Spinal cord (tissue), 10 donors: ENCODE results near the gene CAPN13. TPM values are rescaled to one million over a fixed set of nuclear protein-coding genes. Genes with fewer than 3 reads are reported as not detected.

Experiments used
- DNase-seq, 6 donors: peaks; one replicate each; pipeline versions ENCODE4 v3.0.0 to v3.0.0-alpha.2; 2013 to 2015; ENCODE audit warnings: low spot score in 6 of 6, low read depth in 4 of 6
- H3K27ac ChIP-seq: one replicate; pipeline ENCODE4 v1.5.1; 2013; ENCODE audit warnings: low read depth, low read length, control low read depth
- H3K27me3 ChIP-seq: one replicate; pipeline ENCODE4 v1.6.1; 2013; ENCODE audit warnings: low read length; ENCODE audit not compliant: control insufficient read depth, insufficient read depth
- H3K36me3 ChIP-seq: one replicate; pipeline ENCODE4 v1.6.1; 2013; ENCODE audit warnings: low read length; ENCODE audit not compliant: control insufficient read depth, insufficient read depth
- H3K4me1 ChIP-seq: one replicate; pipeline ENCODE4 v1.6.1; 2013; ENCODE audit warnings: low read length; ENCODE audit not compliant: control insufficient read depth, insufficient read depth
- H3K4me3 ChIP-seq: one replicate; pipeline ENCODE4 v1.5.1; 2013; ENCODE audit warnings: low read depth, low read length, control low read depth
- H3K9me3 ChIP-seq: one replicate; pipeline ENCODE4 v1.6.1; 2013; ENCODE audit warnings: low read length; ENCODE audit not compliant: control insufficient read depth, insufficient read depth
- WGBS: methylation state at CpG from one replicate; pipeline ENCODE4 v1.1.5; 2013; ENCODE audit warnings: missing lambda C conversion rate; ENCODE audit not compliant: insufficient coverage; 5-methylcytosine and 5-hydroxymethylcytosine counted together
- polyA plus RNA-seq, 2 donors: library from polyadenylated mRNA; unstranded; fragments of 120-200 nt; gene quantifications; one replicate each; pipeline ENCODE4 v1.2.1, GENCODE V29; 2013; ENCODE audit not compliant: insufficient read length in 2 of 2
- total RNA-seq, 2 donors: library from RNA; depleted of rRNA in 1 of 2; stranded (reverse); fragments of 120-200 nt in 1 of 2; fragments of >200 nt in 1 of 2; gene quantifications; one replicate each; pipeline versions ENCODE4 v1.2.3 to v1.2.4, GENCODE V29; 2013 to 2014
- donor health status: healthy.

Gene CAPN13
- total and polyA plus RNA-seq, 4 donors: 0.17 to 0.74 (median 0.42) TPM

- Histone ChIP-seq H3K9me3 (no peaks in the 10 kb centered on the region), H3K27ac (no peak overlapping the region), H3K36me3 (no peaks in the 10 kb centered on the region), H3K4me3 (no peak overlapping the region), H3K4me1 (peaks cover 8% of the 10 kb centered on the region), H3K27me3 (no peaks in the 10 kb centered on the region)
- WGBS: 74% methylated on average over 3 of the region's 11 CpGs
- DNase-seq: no peak
These were observed 49.5 kb downstream of the CAPN13 start for GRCh38 chr2:30757749-30758148.

DNA sequence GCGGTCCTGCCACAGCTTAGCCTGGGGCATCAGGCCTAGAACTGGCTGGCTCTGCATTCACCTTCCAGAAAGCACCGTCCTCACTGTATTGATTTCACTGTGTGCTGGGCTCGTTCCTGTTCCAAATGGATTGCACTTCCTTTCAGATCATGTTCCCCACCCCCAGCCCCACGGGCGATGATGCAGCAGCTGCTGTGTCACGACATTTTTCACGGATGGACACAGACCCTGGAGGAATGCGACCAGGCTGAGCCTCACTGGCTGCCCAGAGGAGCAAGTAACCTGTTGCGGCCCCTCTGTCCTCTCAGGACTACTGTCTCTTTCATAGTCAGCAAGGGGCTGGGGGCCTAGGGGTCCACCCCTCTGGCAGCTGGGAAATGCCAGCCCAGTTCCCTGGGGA, 50.3 kb downstream of the CAPN13 start:
- no peak overlapping the region for H3K4me3 ChIP-seq
- no peaks in the 10 kb centered on the region for H3K27me3 ChIP-seq
- H3K4me1 ChIP-seq: peaks cover 8% of the 10 kb centered on the region
- no peak overlapping the region for H3K27ac ChIP-seq
- H3K9me3 ChIP-seq: no peaks in the 10 kb centered on the region
- no peak for DNase-seq
- 67% methylated on average over 8 of the region's 9 CpGs for WGBS
- H3K36me3 ChIP-seq: no peaks in the 10 kb centered on the region

- 61% methylated on average over 8 of the region's 9 CpGs for WGBS
- no peak overlapping the region for H3K27ac ChIP-seq
- DNase-seq: no peak
- H3K27me3 ChIP-seq: no peaks in the 10 kb centered on the region
- peaks cover 8% of the 10 kb centered on the region for H3K4me1 ChIP-seq
- H3K4me3 ChIP-seq: no peak overlapping the region
- no peaks in the 10 kb centered on the region for H3K9me3 ChIP-seq
- no peaks in the 10 kb centered on the region for H3K36me3 ChIP-seq
These were observed 51.1 kb downstream of the CAPN13 start for GRCh38 chr2:30756051-30756719.

DNA sequence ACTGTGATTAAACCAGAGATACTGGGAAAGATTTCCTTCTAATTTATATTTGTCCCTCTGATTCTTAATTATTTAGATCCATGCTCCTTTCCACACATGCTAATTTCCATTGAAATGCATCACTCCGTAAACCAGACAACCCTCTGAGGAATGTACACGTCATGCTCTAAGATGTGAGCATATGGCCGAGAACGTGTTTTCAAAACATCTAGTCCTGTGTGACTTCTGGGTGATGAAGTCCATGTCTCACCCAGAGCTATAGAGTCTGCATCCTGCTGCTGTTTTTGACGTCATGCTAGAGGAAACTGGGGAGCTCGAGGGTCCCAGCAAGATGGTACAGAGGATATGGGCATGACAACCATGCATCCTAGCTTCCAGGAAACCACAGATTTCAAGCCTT, 53.6 kb downstream of the CAPN13 start:
- no peak for DNase-seq
- Histone ChIP-seq H3K36me3 (no peaks in the 10 kb centered on the region), H3K27ac (no peak overlapping the region), H3K9me3 (no peaks in the 10 kb centered on the region), H3K27me3 (no peaks in the 10 kb centered on the region), H3K4me3 (no peak overlapping the region), H3K4me1 (peaks cover 8% of the 10 kb centered on the region)
- 83% methylated on average over 4 of the region's 6 CpGs for WGBS

DNA sequence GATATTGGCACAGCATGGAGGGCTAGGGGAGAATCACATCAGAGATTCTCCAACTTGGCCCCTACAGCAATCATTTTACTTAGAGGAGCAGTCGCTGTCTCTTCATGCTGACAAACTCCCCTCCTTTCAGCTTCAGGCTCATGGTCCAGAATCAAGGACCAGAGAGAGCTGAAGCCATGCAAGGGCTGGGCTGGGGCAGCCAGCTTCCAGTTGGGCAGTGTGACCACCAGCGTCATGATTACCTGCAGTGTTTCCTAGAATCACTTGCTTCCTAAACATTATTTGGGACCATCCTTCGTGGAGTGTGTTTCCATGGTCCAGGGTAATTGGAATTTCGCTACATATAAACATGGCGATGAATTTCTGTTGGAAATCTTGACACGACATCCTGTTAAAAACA, 54.4 kb downstream of the CAPN13 start:
- Histone ChIP-seq H3K4me3 (no peak overlapping the region), H3K27me3 (no peaks in the 10 kb centered on the region), H3K36me3 (no peaks in the 10 kb centered on the region), H3K27ac (no peak overlapping the region), H3K4me1 (peaks cover 2% of the 10 kb centered on the region), H3K9me3 (no peaks in the 10 kb centered on the region)
- no peak for DNase-seq
- 100% methylated on average over 6 of the region's 6 CpGs for WGBS

DNA sequence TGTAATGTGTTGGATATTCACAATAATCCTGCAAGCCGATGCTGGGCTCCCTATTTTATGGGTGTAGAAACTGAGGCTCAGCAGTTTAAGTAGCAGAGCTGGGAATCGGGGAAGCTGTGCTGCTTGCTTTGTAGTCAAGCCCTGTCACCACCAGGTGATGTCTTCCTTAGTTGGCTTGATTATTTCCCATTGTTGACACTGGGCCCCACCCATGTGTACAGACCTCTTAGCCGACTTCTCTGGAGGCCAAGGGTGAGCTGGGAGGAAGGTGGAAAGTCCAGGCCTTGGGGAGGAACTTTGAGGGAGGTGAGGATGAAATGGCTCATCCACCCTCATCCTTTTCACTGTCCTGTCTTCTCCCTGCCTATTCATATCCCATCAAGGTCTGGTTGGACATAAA, 60.0 kb downstream of the CAPN13 start:
- no peaks in the 10 kb centered on the region for H3K9me3 ChIP-seq
- no peak for DNase-seq
- H3K36me3 ChIP-seq: no peaks in the 10 kb centered on the region
- H3K4me1 ChIP-seq: no peaks in the 10 kb centered on the region
- WGBS: 94% methylated on average over 2 of the region's 3 CpGs
- H3K27me3 ChIP-seq: no peaks in the 10 kb centered on the region
- no peak overlapping the region for H3K27ac ChIP-seq
- H3K4me3 ChIP-seq: no peak overlapping the region

DNA sequence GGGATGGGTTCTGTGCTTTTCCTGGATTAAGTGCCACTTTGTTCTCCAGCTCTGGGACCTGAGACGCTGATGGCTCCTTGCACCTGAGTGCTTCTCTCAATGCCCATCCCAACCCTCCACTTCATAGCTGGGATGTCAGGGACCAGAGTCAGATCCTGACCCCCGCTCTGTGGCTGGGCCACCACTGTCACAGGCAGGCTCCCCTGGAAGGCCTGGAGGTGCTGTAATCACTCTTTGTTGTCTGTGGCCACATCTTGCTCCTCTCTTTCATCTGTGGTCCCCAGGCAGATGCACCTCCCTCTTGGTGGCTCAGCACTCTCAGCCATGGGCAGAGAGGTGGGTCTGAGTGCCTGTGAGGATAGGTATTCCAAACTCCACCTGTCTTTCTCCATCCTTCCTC, 62.4 kb downstream of the CAPN13 start:
- WGBS: 95% methylated on average over 2 of the region's 2 CpGs
- Histone ChIP-seq H3K4me1 (no peaks in the 10 kb centered on the region), H3K9me3 (no peaks in the 10 kb centered on the region), H3K27ac (no peak overlapping the region), H3K4me3 (no peak overlapping the region), H3K36me3 (no peaks in the 10 kb centered on the region), H3K27me3 (no peaks in the 10 kb centered on the region)
- no peak for DNase-seq

DNA sequence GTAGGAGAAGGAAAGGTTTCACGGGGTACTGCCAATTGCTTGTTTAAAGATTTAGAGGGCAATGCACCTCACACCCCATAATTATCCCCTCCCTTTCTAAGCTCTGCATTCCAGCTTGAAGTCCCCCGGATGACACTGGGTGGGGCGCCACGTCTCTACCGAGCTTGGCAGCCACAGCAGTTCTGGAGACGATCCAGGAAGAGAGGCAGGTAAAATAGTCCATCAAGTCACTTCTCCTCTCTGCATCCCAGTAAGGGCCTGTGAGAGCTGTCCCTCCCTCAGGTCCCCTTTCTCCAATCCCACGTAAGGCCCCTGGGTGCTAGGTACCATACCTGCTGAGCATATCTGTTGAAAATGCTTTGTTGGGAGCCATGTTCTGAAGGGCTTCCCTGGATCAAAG, 65.7 kb downstream of the CAPN13 start:
- Histone ChIP-seq H3K9me3 (no peaks in the 10 kb centered on the region), H3K27me3 (no peaks in the 10 kb centered on the region), H3K36me3 (no peaks in the 10 kb centered on the region), H3K4me1 (no peaks in the 10 kb centered on the region), H3K4me3 (no peak overlapping the region), H3K27ac (no peak overlapping the region)
- 84% methylated on average over 6 of the region's 7 CpGs for WGBS
- DNase-seq: no peak

DNA sequence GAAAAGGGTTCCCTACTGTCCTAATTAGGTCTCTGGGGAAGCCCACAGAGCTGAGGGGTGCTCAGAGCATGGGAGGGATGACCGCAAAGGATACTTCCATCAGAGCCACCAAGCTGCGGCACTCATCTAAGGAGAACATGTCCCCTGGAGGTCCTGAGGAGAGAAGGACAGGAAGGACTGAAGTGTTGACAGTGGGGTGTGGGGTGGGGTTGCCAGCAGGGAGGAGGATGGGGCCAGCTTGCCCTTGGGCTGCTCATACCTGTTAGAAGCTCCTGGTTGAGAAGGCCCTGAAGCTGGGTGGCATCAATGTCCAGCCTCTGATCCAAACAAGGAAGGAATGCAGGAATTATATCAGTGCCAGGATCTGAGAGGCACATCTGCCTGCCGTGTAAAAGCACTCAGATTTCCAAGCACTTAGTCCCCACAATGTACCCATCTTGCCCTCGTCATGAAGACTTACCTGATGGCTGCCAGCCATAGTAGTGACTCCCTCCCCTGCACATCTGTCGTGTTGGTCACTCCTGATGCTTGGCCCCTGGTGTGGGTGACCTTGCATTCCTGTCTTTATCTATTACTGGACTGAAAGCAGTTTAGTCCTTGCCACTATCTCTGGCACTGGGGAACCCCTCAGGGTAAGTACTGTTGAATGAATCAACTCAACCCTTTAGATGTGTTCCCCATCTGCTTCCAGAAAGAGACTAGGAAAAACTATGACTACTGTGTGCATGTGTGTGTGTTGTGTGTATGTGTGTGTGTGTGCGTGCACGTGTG, 68.9 kb downstream of the CAPN13 start:
- Histone ChIP-seq H3K4me1 (no peaks in the 10 kb centered on the region), H3K27me3 (no peaks in the 10 kb centered on the region), H3K36me3 (no peaks in the 10 kb centered on the region), H3K27ac (no peak overlapping the region), H3K4me3 (no peak overlapping the region), H3K9me3 (no peaks in the 10 kb centered on the region)
- WGBS: 89% methylated on average over 5 of the region's 7 CpGs
- DNase-seq: no peak

GRCh38 chr2:30737326-30737610, 70.0 kb downstream of the CAPN13 start:
- 60% methylated on average over 8 of the region's 8 CpGs for WGBS
- no peaks in the 10 kb centered on the region for H3K4me1 ChIP-seq
- no peaks in the 10 kb centered on the region for H3K9me3 ChIP-seq
- H3K4me3 ChIP-seq: no peak overlapping the region
- no peaks in the 10 kb centered on the region for H3K27me3 ChIP-seq
- no peak overlapping the region for H3K27ac ChIP-seq
- no peaks in the 10 kb centered on the region for H3K36me3 ChIP-seq
- no peak for DNase-seq
